ENCODE measurements around the gene PRRG2. TPM values are rescaled to one million over a fixed set of nuclear protein-coding genes. Genes with fewer than 3 reads are reported as not detected.
A peak's percentile ranks its signal among the peaks of the same experiment; 100 is the strongest.

PRRG2 gene
- total RNA-seq: 1.6 and 12.2 TPM in 2 replicates

DNA sequence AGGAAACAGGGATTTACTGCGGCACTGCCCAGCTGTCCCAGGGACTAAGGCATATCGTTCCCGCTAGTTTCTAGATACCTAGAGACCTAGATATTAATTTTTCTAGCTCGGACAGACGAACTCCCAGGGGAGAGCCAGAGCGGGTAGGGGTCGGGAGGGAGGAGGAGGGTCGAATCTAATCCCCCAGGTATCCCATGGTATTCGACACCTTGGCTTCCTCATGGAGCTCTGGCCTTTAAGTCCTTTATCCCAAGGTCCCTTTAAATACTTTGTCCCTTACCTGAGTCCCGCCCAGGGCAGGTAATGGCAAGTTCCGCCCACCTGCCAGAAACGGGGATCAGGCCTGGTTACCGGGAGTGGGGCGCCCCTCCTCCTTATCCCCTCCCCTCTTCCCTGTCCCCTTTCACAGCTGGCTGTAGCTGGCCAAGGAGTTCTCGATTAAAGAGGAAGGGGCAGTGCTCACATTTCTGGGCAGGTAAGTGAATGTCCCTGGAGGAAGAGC is at the start of gene PRRG2:
Gene PRRG2 (plus strand): TSS at position 310 of the 502 bp plus-strand sequence. CDS start 1,904 bp downstream, outside the sequence.
- DNase-seq (ENCODE audit: extremely low read depth, low read depth, low spot score): no peak

DNA sequence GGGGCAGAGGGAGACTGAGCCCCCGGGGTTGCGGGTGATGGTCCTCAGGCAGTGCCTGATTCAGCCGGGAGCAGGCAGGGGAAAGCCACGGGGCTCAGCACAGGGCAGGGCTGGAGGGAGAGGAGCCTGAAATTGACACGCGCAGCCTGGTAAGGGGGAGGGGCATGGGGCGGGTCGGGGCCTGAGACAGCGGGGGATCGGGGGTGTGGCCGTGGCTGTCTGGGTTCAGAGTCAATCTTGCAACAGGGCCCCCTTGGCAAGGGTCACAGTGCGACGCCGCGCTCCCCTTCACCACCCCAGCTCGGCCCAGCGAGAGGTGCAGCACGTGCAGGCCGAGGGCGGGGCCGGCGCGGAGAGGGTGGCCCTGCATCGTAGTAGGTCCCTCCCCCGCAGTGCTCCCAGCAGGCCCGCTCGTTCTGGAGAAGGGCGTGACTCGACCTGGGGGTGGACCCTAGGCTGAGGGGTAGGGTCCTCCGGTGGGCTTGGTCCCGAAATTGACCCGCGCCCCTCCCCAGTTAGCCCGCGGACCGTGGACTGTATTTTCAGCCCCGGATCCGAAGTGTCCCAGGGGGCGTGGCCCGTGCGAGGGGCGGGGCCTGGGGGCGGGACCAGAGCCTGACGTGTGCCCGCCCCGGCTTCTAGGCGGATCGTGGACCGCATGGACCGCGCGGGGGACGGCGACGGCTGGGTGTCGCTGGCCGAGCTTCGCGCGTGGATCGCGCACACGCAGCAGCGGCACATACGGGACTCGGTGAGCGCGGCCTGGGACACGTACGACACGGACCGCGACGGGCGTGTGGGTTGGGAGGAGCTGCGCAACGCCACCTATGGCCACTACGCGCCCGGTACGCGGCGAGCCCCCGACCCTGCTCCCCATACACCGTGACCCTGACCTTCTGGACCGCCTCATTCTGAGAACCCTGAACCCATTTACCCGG is 47.3 kb upstream of the PRRG2 start:
- DNase-seq (ENCODE audit: extremely low read depth, low read depth, low spot score): no peak

DNA sequence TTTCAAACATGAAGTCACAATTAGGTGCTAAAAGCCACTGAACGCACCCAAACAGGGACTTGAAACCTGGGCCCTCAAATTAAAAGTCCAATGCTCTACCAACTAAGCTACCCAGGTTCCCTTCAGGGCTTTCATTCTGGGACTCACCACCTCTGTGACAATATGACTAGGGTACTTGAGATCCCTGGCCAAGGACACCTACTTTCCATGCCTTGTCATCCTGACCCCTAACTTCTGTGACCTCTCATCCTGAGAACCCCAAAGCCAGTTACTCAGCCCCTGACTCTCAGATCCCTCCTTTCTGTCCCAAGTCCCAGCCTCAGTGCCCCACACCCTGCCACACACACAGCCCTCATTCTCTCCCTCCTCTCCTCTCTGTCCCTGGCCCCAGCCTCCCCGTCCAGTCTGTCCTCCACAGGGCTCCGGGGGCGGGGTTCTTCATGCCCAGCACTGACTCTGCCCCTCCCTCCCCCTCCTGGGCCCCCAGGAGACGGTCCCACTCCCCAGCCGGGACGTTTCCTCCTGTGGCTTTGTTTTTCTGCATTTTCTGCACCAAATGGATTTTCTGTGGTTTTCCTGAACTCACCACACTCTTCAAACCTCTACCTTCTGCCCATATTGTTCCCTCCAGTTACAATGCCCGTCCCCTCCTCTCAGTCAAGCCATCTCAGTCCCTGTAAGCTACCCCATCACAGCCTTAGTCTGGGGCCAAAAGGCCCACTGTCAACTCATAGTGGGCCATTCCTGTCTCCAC is 46.3 kb upstream of the PRRG2 start:
- DNase-seq (ENCODE audit: extremely low read depth, low read depth, low spot score): no peak

DNA sequence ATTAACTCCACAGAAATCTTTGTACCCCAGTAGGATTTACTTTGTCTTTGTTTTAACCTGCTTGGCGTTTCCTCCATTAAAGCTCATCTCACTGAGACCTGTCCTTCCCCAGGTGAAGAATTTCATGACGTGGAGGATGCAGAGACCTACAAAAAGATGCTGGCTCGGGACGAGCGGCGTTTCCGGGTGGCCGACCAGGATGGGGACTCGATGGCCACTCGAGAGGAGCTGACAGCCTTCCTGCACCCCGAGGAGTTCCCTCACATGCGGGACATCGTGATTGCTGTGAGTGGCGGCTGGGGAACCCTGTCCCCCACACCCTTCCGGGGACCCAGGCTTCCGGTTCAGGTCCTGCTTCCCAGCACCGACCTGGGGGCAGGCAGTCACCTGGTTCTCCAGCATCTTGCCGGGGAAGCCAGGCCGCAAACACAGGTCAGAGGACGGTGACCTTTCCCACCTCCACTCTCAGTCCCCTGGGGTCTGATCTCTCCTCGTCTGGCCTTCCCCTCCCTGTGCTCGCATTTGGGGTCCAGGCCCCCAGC is 44.1 kb upstream of the PRRG2 start:
- DNase-seq (ENCODE audit: extremely low read depth, low read depth, low spot score): no peak

DNA sequence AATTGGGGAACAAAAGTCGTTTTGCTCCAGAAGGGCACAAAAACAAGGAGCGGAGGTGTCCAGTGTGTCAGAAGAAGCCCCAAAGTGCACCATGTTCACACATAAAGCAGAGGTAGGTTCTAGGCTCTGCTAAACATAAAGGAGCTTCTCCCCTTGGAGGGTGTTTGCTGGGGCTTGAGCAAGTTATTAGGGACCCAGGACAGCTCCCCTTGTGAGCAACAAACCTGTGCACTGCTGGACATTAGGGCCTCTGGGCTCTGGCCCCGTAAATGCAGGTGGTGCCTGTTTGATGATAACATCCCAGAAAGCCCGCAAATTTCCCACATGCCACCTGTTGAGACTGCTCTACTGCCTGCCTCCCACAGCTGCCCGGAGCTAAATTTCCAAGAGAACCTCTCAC is 42.5 kb upstream of the PRRG2 start:
- DNase-seq (ENCODE audit: extremely low read depth, low read depth, low spot score): no peak

DNA sequence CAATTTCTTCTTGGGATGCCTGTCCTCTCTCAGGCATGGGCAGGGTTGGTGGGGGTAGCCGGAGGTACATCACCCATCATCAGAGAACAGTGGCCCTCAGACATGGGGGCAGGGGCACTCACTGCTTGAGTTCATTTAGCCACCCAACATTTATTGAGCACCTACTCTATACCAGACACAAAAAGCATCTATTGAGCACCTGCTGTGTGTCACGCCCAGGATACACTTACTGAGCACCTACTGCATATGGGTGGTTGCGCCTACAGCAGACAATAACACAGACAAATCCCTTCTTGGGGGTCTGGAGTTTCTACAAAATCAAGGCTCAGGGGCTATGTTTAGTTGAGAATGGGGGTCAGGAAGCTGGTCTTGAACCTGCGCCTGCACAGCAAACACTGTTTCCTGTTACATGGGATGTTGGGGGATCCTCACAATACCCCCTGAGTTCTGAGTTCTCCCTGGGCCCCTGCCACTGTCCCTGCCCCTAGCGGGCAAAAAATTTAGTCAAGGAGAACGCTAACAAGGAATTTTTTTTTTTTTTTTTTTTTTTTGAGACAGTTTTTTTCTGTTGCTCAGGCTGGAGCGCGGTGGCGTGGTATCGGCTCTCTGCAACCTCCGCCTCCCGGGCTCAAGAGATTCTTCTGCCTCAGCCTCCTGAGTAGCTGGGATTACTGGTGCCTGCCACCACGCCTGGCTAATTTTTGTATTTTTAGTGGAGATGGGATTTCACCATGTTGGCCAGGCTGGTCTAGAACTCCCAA is 41.7 kb upstream of the PRRG2 start:
- DNase-seq (ENCODE audit: extremely low read depth, low read depth, low spot score): no peak

DNA sequence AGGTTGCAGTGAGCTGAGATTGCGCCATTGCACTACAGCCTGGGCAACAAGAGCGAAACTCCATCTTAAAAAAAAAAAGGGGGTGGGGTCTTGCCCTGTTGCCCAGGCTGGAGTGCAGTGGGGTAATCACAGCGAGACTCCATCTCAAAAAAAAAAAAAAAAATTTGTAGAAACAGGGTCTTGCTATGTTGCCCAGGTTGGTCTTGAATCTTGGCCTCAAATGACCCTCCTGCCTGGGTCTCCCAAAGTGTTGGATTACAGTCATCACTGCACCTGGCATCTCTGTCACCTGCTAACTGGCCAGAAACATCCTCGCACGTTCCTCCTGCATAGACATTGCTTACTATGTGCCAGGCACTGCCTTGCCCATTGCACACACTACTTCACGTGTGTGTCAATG is 39.2 kb upstream of the PRRG2 start:
- DNase-seq (ENCODE audit: extremely low read depth, low read depth, low spot score): no peak

DNA sequence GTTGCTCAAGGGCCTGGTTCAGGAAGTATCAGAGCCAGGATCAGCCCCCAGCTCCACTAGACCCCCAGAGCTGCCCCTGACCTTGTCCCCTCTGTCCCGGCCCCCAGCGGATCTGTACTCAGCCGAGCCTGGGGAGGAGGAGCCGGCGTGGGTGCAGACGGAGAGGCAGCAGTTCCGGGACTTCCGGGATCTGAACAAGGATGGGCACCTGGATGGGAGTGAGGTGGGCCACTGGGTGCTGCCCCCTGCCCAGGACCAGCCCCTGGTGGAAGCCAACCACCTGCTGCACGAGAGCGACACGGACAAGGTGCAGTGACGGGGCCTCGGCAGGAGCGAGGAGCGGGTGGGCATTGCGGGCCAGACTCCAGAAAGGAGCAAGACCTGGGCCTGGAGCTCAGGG is 38.7 kb upstream of the PRRG2 start:
- no peak for DNase-seq (ENCODE audit: extremely low read depth, low read depth, low spot score)

DNA sequence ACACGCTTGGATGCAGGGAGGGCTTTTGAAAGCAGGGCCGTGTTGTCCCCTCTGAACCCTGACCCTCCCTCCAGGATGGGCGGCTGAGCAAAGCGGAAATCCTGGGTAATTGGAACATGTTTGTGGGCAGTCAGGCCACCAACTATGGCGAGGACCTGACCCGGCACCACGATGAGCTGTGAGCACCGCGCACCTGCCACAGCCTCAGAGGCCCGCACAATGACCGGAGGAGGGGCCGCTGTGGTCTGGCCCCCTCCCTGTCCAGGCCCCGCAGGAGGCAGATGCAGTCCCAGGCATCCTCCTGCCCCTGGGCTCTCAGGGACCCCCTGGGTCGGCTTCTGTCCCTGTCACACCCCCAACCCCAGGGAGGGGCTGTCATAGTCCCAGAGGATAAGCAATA is 38.1 kb upstream of the PRRG2 start:
- no peak for DNase-seq (ENCODE audit: extremely low read depth, low read depth, low spot score)

DNA sequence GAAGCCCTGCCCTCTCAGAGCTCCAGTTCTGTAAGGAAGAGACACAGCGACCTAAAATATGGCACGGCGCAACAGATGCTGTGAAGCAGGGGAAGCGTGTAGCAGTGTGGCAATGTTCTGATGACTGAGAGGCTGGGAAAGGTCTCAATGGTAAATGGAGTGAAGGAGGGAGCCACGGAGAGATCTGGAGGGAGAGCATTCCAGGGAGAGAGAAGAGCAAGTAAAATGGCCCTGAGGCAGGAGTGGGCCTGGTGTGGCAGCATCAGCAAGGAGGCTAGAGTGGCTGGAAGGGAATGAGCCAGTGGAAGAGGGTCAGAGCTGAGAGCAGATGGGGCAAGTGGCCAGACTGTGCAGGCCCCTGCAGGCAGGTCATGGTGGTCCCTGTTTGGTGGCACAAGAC is 37.0 kb upstream of the PRRG2 start:
- no peak for DNase-seq (ENCODE audit: extremely low read depth, low read depth, low spot score)

DNA sequence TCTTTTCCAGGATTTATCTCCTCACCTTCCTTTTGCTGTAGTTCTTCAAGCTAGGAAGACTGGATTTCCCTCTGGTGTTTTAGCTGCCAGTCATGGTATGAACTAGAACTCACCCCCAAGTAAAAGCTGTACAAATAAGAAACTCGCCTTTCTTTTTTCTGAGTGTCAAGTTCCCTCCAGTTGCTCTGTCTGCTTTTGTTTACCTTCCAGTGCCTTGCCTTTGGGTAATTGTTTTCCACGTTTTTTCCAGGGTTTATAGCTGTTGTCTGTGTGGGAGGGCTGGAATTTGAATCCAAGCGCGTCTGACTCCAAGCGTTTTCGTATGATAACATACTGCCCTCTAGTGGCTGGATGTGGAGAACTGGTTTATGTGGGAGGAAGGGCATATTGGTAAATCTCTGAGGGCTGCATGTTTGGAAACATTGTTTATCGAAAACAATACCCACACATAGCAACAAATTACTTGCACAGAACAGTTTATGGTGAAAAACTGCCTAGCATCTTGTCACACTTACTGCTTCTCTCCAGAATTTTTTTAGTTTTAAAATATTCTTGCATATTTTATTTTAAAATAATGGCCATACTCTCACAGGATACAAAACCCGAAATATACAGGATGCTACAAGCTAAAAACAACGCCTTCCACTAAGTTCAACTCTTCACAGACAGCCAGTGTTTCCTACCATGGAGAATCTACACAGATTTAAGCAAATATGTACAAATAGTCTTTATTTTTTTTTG is 34.1 kb upstream of the PRRG2 start:
- peak; percentile 85 for DNase-seq (ENCODE audit: extremely low read depth, low read depth, low spot score)

DNA sequence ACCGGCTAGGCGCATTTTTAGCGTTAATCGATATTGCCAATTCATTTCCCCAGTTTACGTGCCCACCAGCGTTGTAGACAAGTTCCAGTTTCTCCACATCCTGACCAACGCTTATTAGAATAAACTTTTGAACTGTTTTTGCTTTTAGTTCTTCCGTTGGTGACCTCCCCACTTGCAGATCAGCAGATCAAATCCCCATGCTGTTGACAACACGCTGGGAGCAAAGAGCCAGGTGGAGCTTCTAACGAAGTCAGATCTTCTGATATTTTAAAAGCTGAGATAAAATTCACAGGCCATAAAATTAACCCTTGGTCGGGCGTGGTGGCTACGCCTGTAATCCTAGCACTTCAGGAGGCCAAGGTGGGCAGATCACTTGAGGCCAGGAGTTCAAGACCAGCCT is 32.1 kb upstream of the PRRG2 start:
- no peak for DNase-seq (ENCODE audit: extremely low read depth, low read depth, low spot score)

DNA sequence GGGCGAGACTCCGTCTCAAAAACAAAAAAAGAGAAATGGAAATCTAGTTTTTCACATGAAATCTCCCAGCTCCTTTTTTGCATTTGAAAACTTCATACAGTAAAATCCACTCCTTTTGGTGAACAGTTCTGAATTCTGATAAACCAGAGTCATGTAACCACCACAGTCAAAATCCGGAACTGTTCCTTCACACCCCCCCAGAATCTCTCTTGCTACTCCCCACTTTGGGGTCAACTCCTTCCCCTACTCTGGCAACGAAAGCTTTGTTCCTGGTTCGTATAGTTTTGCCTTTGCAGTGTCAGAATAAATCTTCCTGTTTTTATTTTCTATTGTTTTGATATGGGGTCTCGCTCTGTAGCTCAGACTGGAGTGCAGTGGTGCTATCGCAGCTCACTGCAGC is 29.6 kb upstream of the PRRG2 start:
- DNase-seq (ENCODE audit: extremely low read depth, low read depth, low spot score): no peak

DNA sequence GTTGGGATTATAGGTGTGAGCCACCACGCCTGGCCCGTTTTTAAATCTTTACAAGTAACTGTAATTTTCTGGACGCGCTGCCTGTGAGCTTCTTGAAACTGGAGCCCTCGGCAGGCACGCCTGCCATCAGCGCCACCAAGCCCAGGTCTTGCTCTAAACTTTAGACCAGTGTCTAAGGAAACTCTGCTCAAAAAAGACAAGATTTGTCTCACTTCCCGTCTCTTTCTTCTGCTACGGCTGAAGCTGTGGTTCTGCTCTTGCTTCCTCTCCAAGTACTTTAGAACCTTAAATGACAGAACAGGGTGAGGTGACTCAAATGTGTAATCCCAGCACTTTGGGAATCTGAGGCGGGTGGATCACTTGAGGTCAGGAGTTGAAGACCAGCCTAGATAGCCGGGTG is 28.4 kb upstream of the PRRG2 start:
- no peak for DNase-seq (ENCODE audit: extremely low read depth, low read depth, low spot score)

DNA sequence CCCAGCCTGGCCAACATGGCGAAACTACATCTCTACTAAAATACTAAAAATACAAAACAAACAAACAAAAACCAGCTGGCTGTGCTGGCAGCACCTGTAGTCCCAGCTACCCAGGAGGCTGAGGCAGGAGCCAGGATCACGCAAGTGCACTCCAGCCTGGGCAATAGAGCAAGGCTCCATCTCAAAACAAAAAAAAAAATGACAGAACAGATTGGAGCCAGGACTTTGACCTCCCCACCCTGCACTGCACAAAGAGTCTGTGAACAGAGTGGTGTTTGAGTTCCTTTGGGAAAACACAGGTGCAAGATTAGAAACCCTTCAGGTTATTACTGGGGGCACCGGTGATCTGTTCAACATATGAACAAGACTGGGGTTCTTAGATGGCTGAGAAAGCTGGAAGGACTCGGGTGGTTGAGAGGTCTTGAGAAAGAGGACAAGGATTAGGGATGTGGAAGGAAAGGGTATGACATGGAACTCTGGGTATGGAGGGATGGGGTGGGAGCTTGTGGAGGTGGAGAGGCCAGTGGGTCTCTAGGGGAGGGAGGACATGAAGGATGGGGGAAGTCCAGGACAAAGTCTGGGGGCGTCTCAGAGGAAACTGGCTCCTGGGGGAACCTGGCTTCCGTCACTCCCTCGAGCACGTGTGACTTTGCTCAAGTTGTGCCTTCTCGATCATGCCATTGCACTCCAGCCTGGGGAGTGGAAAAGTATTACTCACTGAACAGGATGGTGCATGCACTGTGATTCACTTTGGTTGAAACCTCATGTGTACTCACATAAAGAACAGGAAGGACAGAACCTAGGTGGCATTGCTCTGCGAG is 27.5 kb upstream of the PRRG2 start:
- DNase-seq (ENCODE audit: extremely low read depth, low read depth, low spot score): peak; percentile 47

DNA sequence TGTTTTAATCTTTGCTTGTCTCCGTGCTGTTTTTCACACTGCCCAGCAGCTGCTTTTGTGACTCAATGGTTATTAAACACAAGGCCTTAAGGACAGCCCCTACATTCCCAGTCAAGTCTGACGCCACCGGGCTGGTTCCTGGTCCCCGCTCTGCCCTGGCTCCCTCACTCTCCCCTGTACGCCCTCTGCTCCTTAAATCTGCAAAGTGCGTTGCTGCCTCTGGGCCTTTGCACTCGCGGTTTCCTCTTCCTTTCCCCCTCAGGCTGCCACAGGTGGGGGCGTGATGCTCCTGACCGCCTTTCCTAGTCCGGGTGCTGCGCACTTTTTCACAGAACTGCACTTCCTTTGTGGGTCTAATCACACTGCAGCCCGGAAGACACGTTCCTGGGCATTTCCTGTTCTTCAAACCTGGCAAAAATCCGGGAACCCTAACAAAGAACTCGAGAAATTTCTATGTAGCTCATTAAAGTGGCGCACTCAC is 26.4 kb upstream of the PRRG2 start:
- DNase-seq (ENCODE audit: extremely low read depth, low read depth, low spot score): peak; percentile 96

DNA sequence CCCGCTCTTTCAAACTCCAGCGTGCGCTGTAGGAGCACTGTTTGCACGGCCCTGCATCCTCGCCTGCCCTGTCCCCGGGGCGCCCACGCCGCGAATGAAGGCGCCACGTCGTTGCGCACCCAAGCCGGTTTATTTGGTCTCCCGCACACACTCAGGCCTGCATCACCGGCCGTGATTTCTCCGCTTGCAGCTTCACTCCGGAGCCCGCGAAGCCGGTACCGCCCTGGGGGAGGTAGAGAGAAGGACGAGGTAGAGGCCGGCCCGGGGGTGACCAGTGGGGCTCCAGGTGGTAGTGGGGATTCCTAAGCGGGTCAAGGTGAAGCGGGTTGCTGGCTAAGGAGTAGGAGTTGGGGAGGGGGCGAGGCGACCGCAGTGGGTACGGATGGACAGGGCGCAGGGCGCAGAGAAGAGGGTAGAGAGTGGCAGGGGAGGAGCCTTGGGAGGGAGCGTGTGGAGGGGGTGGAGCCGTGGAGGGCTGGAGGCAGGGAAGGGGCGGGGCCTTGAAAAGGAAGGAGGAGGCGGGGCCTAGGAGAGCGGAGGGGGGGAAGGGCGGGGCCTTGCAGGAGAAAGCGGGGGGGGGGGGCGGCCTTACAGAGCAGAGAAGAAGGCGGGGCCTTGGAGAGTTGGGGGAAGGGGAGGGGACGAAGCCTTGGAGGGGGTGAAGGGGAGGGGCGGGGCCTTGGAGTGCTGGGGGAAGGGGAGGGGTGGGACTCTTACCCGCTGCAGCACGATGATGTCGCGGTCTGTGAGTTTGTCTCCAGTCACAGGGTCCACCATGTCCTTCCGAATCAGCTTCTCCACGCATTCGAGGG is 25.3 kb upstream of the PRRG2 start:
- DNase-seq (ENCODE audit: extremely low read depth, low read depth, low spot score): no peak

All from glomerular endothelial cell (primary cell).